ENCODE measurements around the gene FXYD6. TPM values are rescaled to one million over a fixed set of nuclear protein-coding genes. Genes with fewer than 3 reads are reported as not detected.
A peak's percentile ranks its signal among the peaks of the same experiment; 100 is the strongest.

FXYD6 gene
- total RNA-seq, 4 donors from 2014 or later, result 5.1 to 41.3 (median 14.0) TPM

DNA sequence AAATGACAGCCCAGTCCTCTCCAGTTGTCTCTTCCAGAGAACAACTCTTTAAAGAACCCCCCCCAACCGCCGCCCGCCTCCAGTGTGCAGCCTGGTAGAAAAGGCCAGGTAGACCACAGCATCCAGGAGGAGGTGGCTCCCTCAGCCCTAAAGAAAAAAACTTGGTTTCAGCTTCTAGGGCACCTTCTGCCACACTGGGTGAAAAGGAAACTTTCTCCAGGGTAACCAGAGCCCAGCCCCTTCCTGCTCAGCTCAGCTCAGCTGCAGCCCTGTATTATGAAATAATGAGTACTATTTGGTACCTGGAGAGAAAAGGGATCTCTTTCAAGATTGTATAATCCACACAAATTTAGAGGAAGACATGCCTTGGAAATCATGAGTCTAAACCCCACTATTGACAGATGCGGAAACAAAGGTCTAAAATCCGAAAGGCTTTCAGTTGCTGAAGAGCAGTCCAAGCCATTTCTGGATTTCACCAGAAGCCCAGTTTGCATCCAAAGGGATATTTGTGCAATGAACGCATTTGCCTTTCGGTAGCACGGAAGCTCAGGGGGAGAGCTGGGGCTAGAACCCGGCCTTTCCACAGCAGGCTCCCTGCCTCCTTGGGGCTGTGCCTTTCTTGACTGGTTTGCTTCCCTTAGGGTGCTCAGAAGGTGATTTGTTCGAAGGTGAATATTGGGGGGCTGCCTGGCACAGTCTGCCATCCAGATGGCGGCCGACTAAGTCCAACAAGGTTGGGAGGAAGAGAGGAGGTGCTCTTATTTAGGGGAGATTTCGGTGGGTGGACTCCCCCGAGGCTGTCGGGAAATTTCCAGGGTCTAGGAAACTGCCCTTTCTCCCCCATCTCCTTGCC, 3.3 kb downstream of the FXYD6 start:
- Histone ChIP-seq H3K4me1 (peaks cover 0 to 31% (median 8%) of the 10 kb centered on the region in 4 donors), H3K27ac (peak overlapping the region in 2 of 4 donors; percentile 62 to 68), H3K27me3 (peaks cover 0 to 7% of the 10 kb centered on the region in 2 donors), H3K4me3 (no peak overlapping the region), H3K9me3 (no peaks in the 10 kb centered on the region), H3K36me3 (no peaks in the 10 kb centered on the region)
- DNase-seq, result no peak
- no peak for TF ChIP-seq POLR2A (IDR thresholded peaks at IDR 0.05)
- TF ChIP-seq, protein P1, sequence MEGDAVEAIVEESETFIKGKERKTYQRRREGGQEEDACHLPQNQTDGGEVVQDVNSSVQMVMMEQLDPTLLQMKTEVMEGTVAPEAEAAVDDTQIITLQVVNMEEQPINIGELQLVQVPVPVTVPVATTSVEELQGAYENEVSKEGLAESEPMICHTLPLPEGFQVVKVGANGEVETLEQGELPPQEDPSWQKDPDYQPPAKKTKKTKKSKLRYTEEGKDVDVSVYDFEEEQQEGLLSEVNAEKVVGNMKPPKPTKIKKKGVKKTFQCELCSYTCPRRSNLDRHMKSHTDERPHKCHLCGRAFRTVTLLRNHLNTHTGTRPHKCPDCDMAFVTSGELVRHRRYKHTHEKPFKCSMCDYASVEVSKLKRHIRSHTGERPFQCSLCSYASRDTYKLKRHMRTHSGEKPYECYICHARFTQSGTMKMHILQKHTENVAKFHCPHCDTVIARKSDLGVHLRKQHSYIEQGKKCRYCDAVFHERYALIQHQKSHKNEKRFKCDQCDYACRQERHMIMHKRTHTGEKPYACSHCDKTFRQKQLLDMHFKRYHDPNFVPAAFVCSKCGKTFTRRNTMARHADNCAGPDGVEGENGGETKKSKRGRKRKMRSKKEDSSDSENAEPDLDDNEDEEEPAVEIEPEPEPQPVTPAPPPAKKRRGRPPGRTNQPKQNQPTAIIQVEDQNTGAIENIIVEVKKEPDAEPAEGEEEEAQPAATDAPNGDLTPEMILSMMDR (IDR thresholded peaks at IDR 0.05), result no peak

DNA sequence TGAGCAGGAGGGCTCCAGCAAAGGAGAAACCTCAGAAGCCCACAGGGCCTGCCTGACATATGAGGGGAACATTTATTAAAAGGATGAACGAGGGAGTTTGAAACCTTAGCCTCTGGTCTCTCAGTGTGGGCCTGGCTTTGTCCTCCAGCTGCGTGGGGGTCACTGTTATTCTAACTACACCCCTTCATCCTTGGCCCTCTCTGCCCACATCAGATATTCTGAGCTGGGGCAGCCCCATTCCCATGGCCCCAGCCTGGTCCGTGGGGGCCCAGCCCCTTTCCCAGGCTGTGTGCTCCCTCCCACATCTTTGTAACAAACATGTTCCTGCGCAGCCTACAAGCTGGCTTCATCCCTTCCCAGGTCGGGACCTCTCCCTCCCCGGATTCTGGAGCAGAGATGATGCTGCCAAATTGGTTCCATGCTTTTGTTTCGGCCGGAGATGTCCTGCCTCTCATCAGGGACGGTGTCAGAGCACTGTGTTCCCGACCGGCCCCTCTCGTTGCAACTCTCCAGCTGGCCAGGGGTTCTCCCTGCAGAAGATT, 4.0 kb downstream of the FXYD6 start:
- Histone ChIP-seq H3K27ac (peak overlapping the region in 2 of 4 donors; percentile 17 to 68), H3K4me1 (peaks cover 0 to 31% (median 8%) of the 10 kb centered on the region in 4 donors), H3K9me3 (no peaks in the 10 kb centered on the region), H3K27me3 (peaks cover 0 to 7% of the 10 kb centered on the region in 2 donors), H3K36me3 (no peaks in the 10 kb centered on the region), H3K4me3 (no peak overlapping the region)
- no peak for DNase-seq
- TF ChIP-seq, protein P1 (IDR thresholded peaks at IDR 0.05), result no peak
- TF ChIP-seq POLR2A (IDR thresholded peaks at IDR 0.05), result no peak

DNA sequence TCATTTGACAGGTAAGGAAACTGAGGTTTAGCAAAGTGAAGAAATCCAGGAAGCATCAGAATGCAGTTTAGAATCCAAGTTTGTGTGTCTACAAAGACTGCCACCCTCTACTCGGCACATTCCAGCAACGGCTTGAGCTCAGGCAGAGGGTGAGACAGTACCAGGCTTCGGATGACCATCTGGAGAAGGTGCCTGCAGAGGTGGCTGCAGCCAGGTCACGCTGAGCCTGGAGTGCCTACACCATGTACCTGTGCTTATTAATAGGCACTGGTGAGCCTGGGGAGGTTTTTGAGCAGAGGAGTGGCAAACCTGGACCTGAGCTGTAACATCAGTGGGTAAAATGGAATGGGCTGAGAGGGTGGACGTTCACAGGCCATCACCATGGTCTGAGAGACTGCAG, 4.7 kb downstream of the FXYD6 start:
- Histone ChIP-seq H3K4me3 (no peak overlapping the region), H3K4me1 (peaks cover 0 to 31% (median 8%) of the 10 kb centered on the region in 4 donors), H3K9me3 (no peaks in the 10 kb centered on the region), H3K27me3 (peaks cover 0 to 7% of the 10 kb centered on the region in 2 donors), H3K27ac (peak overlapping the region in 1 of 4 donors; percentile 68), H3K36me3 (no peaks in the 10 kb centered on the region)
- no peak for TF ChIP-seq POLR2A (IDR thresholded peaks at IDR 0.05)
- TF ChIP-seq, protein P1 (IDR thresholded peaks at IDR 0.05), result no peak
- no peak for DNase-seq

DNA sequence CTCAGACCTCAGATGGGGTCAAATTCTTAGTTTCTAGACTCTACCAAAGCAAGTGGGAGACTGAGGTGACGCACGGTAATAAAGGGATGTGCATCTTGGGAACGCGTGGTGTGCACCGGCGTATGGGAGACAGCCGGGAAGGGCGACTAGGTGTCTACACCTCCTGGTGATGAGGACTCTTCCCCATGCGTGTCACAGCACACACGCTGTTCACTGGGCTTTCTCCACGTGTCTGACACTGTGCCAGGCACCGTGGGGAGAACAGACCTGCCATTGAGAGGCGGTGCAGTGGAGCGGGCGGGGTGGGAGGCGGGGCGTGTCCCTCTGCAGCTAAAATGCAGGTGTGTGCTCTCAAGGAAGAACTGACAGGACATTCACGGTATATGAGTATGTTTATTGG, 5.3 kb downstream of the FXYD6 start:
- no peaks in the 10 kb centered on the region for H3K36me3 ChIP-seq
- H3K4me1 ChIP-seq, result peaks cover 0 to 31% (median 4%) of the 10 kb centered on the region in 4 donors
- no peak for DNase-seq
- TF ChIP-seq, protein P1 (IDR thresholded peaks at IDR 0.05), result no peak
- TF ChIP-seq POLR2A (IDR thresholded peaks at IDR 0.05), result no peak
- no peaks in the 10 kb centered on the region for H3K9me3 ChIP-seq
- H3K4me3 ChIP-seq, result no peak overlapping the region
- H3K27me3 ChIP-seq, result peaks cover 0 to under 1% of the 10 kb centered on the region in 2 donors
- H3K27ac ChIP-seq, result no peak overlapping the region

DNA sequence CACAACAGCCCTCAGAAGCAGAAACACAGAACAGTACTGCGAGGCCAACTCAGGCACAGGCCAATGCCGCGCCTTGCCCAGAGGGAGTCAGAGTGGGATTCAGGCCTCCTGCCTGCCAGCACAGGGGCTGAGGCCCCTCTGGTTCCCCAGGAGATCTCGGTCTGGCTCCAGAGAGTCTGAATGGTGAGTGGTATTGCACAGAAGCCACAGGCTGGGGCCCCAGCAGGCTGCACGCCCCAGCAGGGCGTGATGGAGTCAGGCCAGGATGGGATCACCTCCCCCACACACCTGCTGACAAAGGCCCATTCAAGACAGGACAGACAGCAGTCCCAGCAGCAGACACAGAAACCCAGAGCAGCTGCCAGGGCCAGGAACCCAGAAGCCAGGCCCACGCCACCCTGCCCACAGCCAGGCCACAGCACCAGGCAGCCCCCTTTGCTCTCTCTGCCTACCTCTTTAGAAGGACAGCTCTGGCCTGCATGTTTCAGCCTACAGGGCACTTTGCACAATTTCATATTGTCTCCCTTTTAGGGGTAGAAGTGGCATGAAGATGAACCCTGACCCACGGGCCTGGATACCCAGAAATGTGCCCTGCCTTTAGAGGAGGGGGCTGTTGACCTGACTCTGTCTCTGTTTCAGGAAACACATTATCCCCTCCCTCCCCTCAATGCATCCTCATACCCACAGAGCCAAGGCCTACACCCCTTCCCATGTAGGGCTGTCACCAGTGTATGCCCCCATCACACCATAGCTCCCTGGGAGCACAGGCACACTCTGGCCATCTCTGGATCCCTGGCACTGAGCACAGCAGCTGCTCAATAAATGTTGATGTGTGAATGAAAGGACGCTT, 6.1 kb downstream of the FXYD6 start:
- H3K36me3 ChIP-seq, result no peaks in the 10 kb centered on the region
- H3K4me1 ChIP-seq, result peaks cover 0 to 22% (median under 1%) of the 10 kb centered on the region in 4 donors
- no peak overlapping the region for H3K4me3 ChIP-seq
- H3K27me3 ChIP-seq, result no peaks in the 10 kb centered on the region
- DNase-seq, result no peak
- no peaks in the 10 kb centered on the region for H3K9me3 ChIP-seq
- TF ChIP-seq POLR2A (IDR thresholded peaks at IDR 0.05), result no peak
- TF ChIP-seq, protein P1 (IDR thresholded peaks at IDR 0.05), result no peak
- H3K27ac ChIP-seq, result peak overlapping the region in 1 of 4 donors; percentile 51

Measured in Peyer's patch (tissue), 4 donors.